ENCODE data around the gene MAP2K5.

DNA sequence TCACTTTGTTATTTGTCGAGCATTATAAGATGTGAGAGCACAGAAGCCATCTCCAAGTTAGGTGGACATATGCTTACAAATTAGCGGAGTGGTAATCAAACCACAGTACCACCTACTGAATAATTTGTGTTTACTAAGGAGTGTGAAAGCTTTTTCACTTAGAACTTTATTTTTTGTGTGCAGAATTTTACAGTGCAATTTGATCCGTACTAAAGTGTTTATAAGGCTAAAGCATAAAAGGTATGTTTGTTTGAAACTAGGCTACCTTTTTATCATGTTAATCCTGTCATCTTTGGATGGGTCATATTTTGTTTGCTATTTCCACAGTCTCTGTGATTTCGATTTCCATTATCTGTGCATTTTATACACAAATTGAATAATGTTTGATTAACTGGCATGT lies 37.5 kb downstream of the MAP2K5 start:
- no peak for TF ChIP-seq CTCF (IDR thresholded peaks at IDR 0.05; ENCODE audit: low read length)
- TF ChIP-seq EZH2 (IDR thresholded peaks at IDR 0.05; ENCODE audit: borderline replicate concordance, low read length): no peak

Measured in OCI-LY1 (cell line).